HEK293T (cell line): ENCODE data around the gene QSOX1.

Experiments
- CTCF ChIA-PET: fragments of 350-600 bp; formaldehyde crosslinking; extraction: SDS; loops from one replicate; lab custom pipeline; 2021; ENCODE audit warnings: antibody characterized with exemption, inconsistent platforms; lab: Yijun Ruan, JAX
- POLR2A ChIA-PET: fragments of 350-600 bp; formaldehyde crosslinking; extraction: SDS; loops from one replicate; lab custom pipeline; 2020; ENCODE audit warnings: antibody characterized with exemption, inconsistent platforms; lab: Yijun Ruan, JAX
- DNase-seq: peaks from one replicate; pipeline ENCODE4 v3.0.0; 2012; ENCODE audit warnings: mixed read lengths; ENCODE audit errors: extremely low spot score
- ARNT ChIP-seq: fragments of 450-650 bp; IDR thresholded peaks from 2 replicates; pipeline ENCODE4 v1.6.1; 2017; ENCODE audit warnings: mild to moderate bottlenecking
- BHLHE40 ChIP-seq: fragments of 450-650 bp; IDR thresholded peaks from 2 replicates; pipeline ENCODE4 v1.6.1; 2016; ENCODE audit warnings: mild to moderate bottlenecking, moderate library complexity, borderline replicate concordance
- CTBP1 ChIP-seq: fragments of 450-650 bp; IDR thresholded peaks from 2 replicates; pipeline ENCODE4 v1.6.1; 2016; ENCODE audit warnings: borderline replicate concordance
- ELF4 ChIP-seq: fragments of 450-650 bp; IDR thresholded peaks from 2 replicates; pipeline ENCODE4 v1.6.1; 2017; ENCODE audit warnings: antibody characterized with exemption
- FOXA1 ChIP-seq: fragments of 450-650 bp; IDR thresholded peaks from 2 replicates; pipeline ENCODE4 v1.6.1; 2016; ENCODE audit warnings: mild to moderate bottlenecking
- FOXK2 ChIP-seq: fragments of 450-650 bp; IDR thresholded peaks from 2 replicates; pipeline ENCODE4 v1.6.1; 2016; ENCODE audit warnings: mild to moderate bottlenecking
- FOXM1 ChIP-seq: fragments of 450-650 bp; IDR thresholded peaks from 2 replicates; pipeline ENCODE4 v1.6.1; 2017; ENCODE audit warnings: mild to moderate bottlenecking, borderline replicate concordance
- HDGF ChIP-seq: fragments of 450-650 bp; IDR thresholded peaks from 2 replicates; pipeline ENCODE4 v1.6.1; 2017; ENCODE audit warnings: antibody characterized with exemption, borderline replicate concordance
- L3MBTL2 ChIP-seq: fragments of 450-650 bp; conservative IDR thresholded peaks from 2 replicates; pipeline ENCODE4 v1.6.1; 2016; ENCODE audit warnings: mild to moderate bottlenecking
- LEF1 ChIP-seq: fragments of 450-650 bp; IDR thresholded peaks from 2 replicates; pipeline ENCODE4 v1.6.1; 2017; ENCODE audit warnings: mild to moderate bottlenecking, borderline replicate concordance
- NFRKB ChIP-seq: fragments of 450-650 bp; IDR thresholded peaks from 2 replicates; pipeline ENCODE4 v1.6.1; 2016; ENCODE audit warnings: mild to moderate bottlenecking, moderate library complexity
- SP1 ChIP-seq: fragments of 450-650 bp; IDR thresholded peaks from 2 replicates; pipeline ENCODE4 v1.6.1; 2017
- SUZ12 ChIP-seq: fragments of 450-650 bp; IDR thresholded peaks from 2 replicates; pipeline ENCODE4 v1.6.1; 2016; ENCODE audit warnings: mild to moderate bottlenecking
- TARDBP ChIP-seq: fragments of 450-650 bp; IDR thresholded peaks from 2 replicates; pipeline ENCODE4 v1.6.1; 2016
- ZNF384 ChIP-seq: fragments of 450-650 bp; IDR thresholded peaks from 2 replicates; pipeline ENCODE4 v1.6.1; 2016
- TF ChIP-seq, protein P1 (sequence below): fragments of 450-650 bp; IDR thresholded peaks from 2 replicates; pipeline ENCODE4 v1.6.1; 2016

The QSOX1 gene

DNA sequence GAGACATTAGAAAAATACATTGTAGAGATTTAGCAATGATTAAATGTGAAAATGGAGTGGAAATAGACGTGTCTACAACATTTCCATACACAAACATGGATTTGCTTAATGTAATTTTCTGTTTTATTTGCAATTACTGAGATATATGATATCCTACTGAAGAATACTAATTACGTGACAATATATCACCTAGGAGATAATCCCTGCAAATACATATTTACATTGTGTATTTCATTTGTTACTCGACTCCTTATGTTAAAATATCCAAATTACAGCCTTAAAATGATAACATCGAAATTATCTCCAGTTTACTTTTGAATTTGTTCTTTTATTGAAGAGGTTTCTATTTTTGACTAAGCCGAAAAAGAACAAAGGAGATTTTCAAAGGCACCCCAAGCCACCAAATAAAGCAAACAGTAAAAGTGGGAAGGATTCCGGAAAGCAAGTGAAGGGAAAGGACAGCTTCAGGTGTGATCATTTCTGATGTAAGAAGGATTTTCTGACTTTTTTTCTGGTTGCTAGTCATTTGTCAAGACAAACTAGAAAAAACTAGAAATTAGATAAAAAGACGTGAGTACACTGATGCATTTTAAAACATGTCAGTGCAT, 83.3 kb downstream of the QSOX1 start:
- POLR2A ChIA-PET = no interaction called here
- CTCF ChIA-PET = no interaction called here
- TF ChIP-seq FOXK2 = no peak
- TF ChIP-seq TARDBP = no peak
- TF ChIP-seq ZNF384 = no peak
- no peak for TF ChIP-seq NFRKB
- no peak for TF ChIP-seq ELF4
- TF ChIP-seq L3MBTL2 = no peak
- no peak for DNase-seq

DNA sequence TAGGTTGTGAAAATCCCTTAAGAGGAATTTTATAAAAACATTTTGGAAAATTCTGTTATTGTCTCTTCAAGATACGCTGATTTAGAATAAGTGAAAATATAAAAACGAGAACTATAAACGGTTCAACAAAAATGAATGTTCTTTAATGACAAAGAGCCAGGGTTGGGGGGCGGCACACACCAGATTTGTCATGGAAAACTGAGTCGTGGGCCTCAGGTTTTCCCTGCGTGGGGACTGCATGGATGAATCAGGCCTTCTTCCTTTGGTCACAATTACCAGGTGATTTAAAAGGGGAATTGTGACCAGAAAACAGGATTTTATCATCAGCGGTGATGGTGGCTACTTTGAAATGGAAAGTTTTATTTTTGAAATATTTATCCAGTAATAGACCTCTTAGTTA, 84.0 kb downstream of the QSOX1 start:
- ChIA-PET POLR2A (no interaction called here), CTCF (interaction anchor here (1.2 kb wide), 1 partner anchor 7 kb away, joined by 3 read pairs; no protein-coding TSS in a partner anchor)
- TF ChIP-seq BHLHE40 = no peak
- no peak for TF ChIP-seq TARDBP
- no peak for TF ChIP-seq ZNF384
- TF ChIP-seq ARNT = no peak
- TF ChIP-seq CTBP1 = no peak
- TF ChIP-seq, protein P1, sequence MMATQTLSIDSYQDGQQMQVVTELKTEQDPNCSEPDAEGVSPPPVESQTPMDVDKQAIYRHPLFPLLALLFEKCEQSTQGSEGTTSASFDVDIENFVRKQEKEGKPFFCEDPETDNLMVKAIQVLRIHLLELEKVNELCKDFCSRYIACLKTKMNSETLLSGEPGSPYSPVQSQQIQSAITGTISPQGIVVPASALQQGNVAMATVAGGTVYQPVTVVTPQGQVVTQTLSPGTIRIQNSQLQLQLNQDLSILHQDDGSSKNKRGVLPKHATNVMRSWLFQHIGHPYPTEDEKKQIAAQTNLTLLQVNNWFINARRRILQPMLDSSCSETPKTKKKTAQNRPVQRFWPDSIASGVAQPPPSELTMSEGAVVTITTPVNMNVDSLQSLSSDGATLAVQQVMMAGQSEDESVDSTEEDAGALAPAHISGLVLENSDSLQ = no peak
- TF ChIP-seq ELF4 = no peak
- TF ChIP-seq L3MBTL2 = no peak
- no peak for TF ChIP-seq LEF1
- TF ChIP-seq NFRKB = no peak
- no peak for TF ChIP-seq SUZ12
- TF ChIP-seq FOXM1 = no peak
- TF ChIP-seq FOXA1 = no peak
- TF ChIP-seq FOXK2 = no peak
- TF ChIP-seq SP1 = no peak
- no peak for TF ChIP-seq HDGF
- no peak for DNase-seq

DNA sequence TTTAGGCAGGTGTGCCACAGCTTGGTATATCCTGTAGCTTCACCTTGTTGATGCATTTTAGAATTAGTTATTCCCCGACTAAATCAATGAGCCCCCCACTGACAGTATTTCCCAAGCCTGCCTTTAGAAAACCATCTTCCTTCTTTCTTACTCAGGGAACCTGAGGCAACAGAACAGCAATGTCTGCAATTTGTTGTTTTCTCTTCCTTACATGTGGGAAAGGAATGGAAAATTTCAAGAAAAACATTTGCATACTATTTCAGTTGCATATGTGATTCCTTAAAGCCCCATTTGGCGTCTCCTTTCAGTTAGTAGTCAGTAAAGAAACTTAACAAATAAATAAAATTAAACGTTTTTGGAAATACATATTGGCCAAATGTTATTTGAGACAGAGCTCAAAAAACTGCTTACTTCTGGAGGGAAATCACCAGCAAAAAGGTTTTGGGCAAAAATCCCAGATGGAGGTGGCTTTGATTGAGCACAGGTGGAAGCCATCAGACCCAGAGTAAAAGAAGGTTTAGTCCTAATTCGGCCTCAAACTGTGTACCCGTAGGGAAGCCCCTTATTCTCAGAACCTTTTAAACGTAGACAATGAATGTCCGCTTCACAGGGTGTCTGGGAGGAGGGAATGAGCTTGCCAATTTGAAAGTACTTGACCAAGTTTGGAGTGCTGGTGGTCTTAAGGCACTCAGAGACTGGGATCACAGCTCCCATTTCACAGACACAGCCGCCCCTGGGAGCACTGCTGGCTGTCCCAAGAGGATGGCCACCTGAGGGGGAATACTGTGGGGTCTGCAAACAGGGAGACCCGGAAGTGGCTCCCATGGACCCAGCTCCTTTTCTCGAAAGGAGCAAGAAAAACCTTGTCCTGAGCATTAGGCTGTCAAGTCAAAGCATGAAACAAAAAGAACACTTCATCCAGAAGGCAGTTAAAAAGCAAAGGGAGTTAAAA, 84.8 kb downstream of the QSOX1 start:
- ChIA-PET CTCF (interaction anchor here (1.2 to 1.3 kb wide), 2 partner anchors 8 to 21 kb away, joined by 3 to 4 read pairs; no protein-coding TSS in a partner anchor), POLR2A (no interaction called here)
- TF ChIP-seq, protein P1 = no peak
- TF ChIP-seq SP1 (no peak), SUZ12 (no peak), FOXM1 (no peak), NFRKB (no peak), LEF1 (no peak), TARDBP (no peak), ARNT (no peak), CTBP1 (no peak), FOXK2 (no peak)
- no peak for DNase-seq

DNA sequence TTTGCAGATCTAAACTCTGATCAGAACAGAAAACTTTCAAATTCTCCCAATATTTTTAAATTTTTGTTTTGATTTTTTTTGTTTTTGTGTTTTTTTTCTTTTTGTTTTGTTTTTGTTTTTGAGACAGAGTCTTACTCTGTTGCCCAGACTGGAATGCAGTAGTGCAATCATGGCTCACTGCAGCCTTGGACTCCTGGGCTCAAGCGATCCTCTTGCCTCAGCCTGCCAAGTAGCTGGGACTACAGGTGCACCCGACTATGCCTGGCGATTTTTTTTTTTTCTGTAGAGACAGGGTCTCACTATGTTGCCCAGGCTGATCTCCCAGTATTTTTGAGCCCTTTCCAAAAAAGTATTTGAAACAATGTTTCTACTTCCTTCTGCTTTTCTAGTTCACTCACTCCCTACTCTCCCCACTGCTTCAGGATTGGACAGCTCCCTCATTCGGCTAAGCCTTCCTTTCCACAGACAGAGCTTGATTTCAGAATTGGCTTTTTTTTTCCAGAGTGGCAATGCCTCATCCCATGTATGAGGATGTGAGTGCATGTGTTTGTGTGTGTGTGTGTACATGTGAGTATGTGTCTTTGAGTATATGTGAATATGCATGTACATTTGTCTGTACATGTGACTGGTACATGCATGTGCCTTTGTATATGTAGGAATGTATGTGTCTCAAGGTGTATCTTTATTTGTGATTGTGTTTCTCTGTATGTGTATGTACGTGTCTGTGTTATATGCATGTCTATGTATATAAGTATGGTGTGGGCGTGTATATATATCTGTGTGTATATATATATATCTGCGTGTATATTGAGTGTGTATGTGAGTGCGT, 87.3 kb downstream of the QSOX1 start:
- ChIA-PET CTCF (interaction anchor here (0.6 to 1.5 kb wide), 3 partner anchors 11 to 243 kb away, joined by 3 to 8 read pairs (median 5); no protein-coding TSS in a partner anchor), POLR2A (interaction anchor here (1.4 kb wide), 1 partner anchor 260 kb away, joined by 4 read pairs; no protein-coding TSS in a partner anchor)
- no peak for DNase-seq
- TF ChIP-seq HDGF (no peak), ARNT (no peak), FOXA1 (no peak), SUZ12 (no peak), BHLHE40 (no peak), SP1 (no peak), NFRKB (no peak), FOXK2 (no peak)
- TF ChIP-seq, protein P1 = no peak

DNA sequence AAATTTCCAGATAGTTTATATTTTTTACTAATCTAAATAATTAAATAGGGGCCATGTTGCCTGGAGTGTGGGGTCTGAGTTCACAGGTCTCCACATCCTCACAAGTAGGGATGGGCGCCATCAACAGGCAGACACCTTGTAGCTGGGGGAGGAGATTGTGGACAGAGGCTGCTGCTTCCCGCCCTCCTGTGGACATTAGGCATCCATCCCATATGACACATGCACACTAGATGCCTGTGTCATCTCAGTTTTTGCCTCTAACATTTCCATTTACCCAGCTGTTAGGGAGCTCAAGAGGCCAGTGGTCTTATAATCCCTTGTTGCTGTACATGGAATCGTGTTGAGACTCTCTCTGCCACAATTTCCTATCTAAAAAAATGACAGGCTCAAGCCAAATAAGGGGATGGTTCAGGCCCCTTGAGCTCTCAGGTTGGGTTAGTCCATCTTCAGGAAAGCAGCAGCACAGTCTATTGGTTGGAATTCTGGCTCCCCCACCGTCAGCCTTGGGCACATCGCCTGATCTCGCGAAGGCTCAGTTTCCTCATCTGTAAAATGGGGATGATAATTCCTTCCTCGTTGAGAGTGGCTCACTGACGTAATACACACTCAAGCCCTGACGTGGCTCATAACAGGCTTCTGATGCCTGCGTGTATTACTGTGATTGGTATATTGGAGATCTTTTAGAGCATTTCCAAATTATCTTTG, 89.0 kb downstream of the QSOX1 start:
- ChIA-PET POLR2A (no interaction called here), CTCF (interaction anchor here (1.3 to 2.3 kb wide), 2 partner anchors 12 to 56 kb away, joined by 5 read pairs; no protein-coding TSS in a partner anchor)
- no peak for TF ChIP-seq L3MBTL2
- no peak for TF ChIP-seq HDGF
- no peak for TF ChIP-seq NFRKB
- no peak for TF ChIP-seq CTBP1
- no peak for TF ChIP-seq TARDBP
- TF ChIP-seq, protein P1 = no peak
- TF ChIP-seq SP1 = no peak
- no peak for TF ChIP-seq LEF1
- TF ChIP-seq FOXA1 = no peak
- no peak for TF ChIP-seq ZNF384
- TF ChIP-seq FOXM1 = no peak
- TF ChIP-seq SUZ12 = no peak
- TF ChIP-seq BHLHE40 = no peak
- TF ChIP-seq ELF4 = no peak
- TF ChIP-seq FOXK2 = no peak
- no peak for DNase-seq
